K562 (cell line): ENCODE measurements around the gene UNKL. TPM values are rescaled to one million over a fixed set of nuclear protein-coding genes. Genes with fewer than 3 reads are reported as not detected.

ENCODE experiments used
- ATAC-seq: fragments of 200-7000 bp; cut with Tn5 transposase; 3 replicates; pipeline ENCODE4 v1.9.1; 2020; ENCODE audit warnings: moderate library complexity
- BruUV-seq: library from RNA; stranded (reverse); fragments of 400-500 nt; replicated peaks from 2 replicates; lab custom pipeline; 2021; lab: Mats Ljungman, UMichigan
- CTCF ChIA-PET: fragments of 300-600 bp; formaldehyde crosslinking; extraction: SDS; loops from one replicate; lab custom pipeline; 2021; ENCODE audit warnings: low intra/inter-chr PET ratio; lab: Yijun Ruan, JAX
- POLR2A ChIA-PET: fragments of 300-600, 350-650 bp; sonication (Branson Sonifier 250); formaldehyde crosslinking; extraction: SDS; loops from one replicate; lab custom pipeline; 2021; ENCODE audit warnings: antibody characterized with exemption, inconsistent platforms; lab: Yijun Ruan, JAX
- DNase-seq, 4 experiments: peaks; one replicate each; pipeline versions ENCODE4 v3.0.0 to v3.0.0-alpha.2; 2011 to 2018; ENCODE audit warnings: low spot score in 3 of 4, mixed read lengths in 3 of 4; ENCODE audit errors: extremely low read depth in 1 of 4
- FAIRE-seq: peaks from 2 replicates; lab custom pipeline; 2011; peaks lifted over from hg19 to GRCh38; lab: Jason Lieb, UNC
- H2AFZ ChIP-seq: 2 replicates; pipeline ENCODE4 v1.6.0; 2011; ENCODE audit warnings: low read depth, low read length, control low read depth, inconsistent platforms
- H3K27ac ChIP-seq: fragments of 200-600 bp; 3 replicates; pipeline ENCODE4 v1.8.0; 2011; ENCODE audit warnings: low read depth, mild to moderate bottlenecking, control low read depth, inconsistent platforms, low read length, moderate library complexity, mixed read lengths; ENCODE audit errors: extremely low read depth
- H3K27me3 ChIP-seq, 2 experiments: fragments of 300-600 bp in 1 of 2; 2 replicates in 1 of 2; 3 replicates in 1 of 2; pipeline versions ENCODE4 v1.6.0 to v1.8.0; 2011; ENCODE audit warnings: inconsistent platforms in 2 of 2, low read length in 2 of 2, mild to moderate bottlenecking in 1 of 2, mixed read lengths in 1 of 2, moderate library complexity in 1 of 2; ENCODE audit not compliant: control insufficient read depth in 2 of 2, insufficient read depth in 2 of 2
- H3K36me3 ChIP-seq: fragments of 300-600 bp; 3 replicates; pipeline ENCODE4 v1.8.0; 2011; ENCODE audit warnings: mild to moderate bottlenecking, low read length, inconsistent platforms; ENCODE audit not compliant: control insufficient read depth, insufficient read depth
- H3K4me1 ChIP-seq, 2 experiments: fragments of 200-600 bp in 1 of 2; replicated peaks in 1 of 2; 2 replicates in 1 of 2; 3 replicates in 1 of 2; pipeline versions ENCODE4 v1.5.1 to v1.8.0; 2011; ENCODE audit warnings: inconsistent platforms in 2 of 2, low read length in 2 of 2, mild to moderate bottlenecking in 1 of 2, mixed read lengths in 1 of 2, moderate library complexity in 1 of 2; ENCODE audit not compliant: control insufficient read depth in 2 of 2, insufficient read depth in 2 of 2
- H3K4me2 ChIP-seq: 2 replicates; pipeline ENCODE4 v1.6.1; 2011; ENCODE audit warnings: low read length, control low read depth, inconsistent platforms, mixed read lengths; ENCODE audit not compliant: insufficient read depth
- H3K4me3 ChIP-seq: fragments of 200-600 bp; sonication (generic), shearing (Covaris generic); 2 replicates; pipeline ENCODE4 v1.5.1; 2016; ENCODE audit warnings: control low read depth, inconsistent platforms
- H3K79me2 ChIP-seq: fragments of 200-600 bp; 3 replicates; pipeline ENCODE4 v1.8.0; 2011; ENCODE audit warnings: low read length, inconsistent platforms; ENCODE audit not compliant: control insufficient read depth, insufficient read depth
- H3K9ac ChIP-seq, 2 experiments: 2 replicates each; pipeline versions ENCODE4 v1.6.0 to v1.6.1; 2011; ENCODE audit warnings: low read depth in 2 of 2, low read length in 2 of 2, control low read depth in 1 of 2, inconsistent platforms in 1 of 2, mild to moderate bottlenecking in 1 of 2, mixed read lengths in 1 of 2; ENCODE audit not compliant: insufficient read depth in 1 of 2
- H3K9me1 ChIP-seq: one replicate; pipeline ENCODE4 v1.6.0; 2011; ENCODE audit warnings: inconsistent platforms, mild to moderate bottlenecking, low read length, moderate library complexity; ENCODE audit not compliant: control insufficient read depth, insufficient read depth
- H3K9me3 ChIP-seq: replicated peaks from 2 replicates; pipeline ENCODE4 v1.5.1; 2011; ENCODE audit warnings: low read depth, low read length, inconsistent platforms; ENCODE audit not compliant: control insufficient read depth, insufficient read depth
- H4K20me1 ChIP-seq: replicated peaks from 2 replicates; pipeline ENCODE4 v1.6.1; 2011; ENCODE audit warnings: low read length, inconsistent platforms, mixed read lengths; ENCODE audit not compliant: control insufficient read depth, insufficient read depth
- EGR1 ChIP-seq: fragments of 450-650 bp; conservative IDR thresholded peaks from 2 replicates; pipeline ENCODE4 v1.6.1; 2017; ENCODE audit warnings: mild to moderate bottlenecking
- NCOR1 ChIP-seq: fragments of 450-650 bp; IDR thresholded peaks from 2 replicates; pipeline ENCODE4 v1.6.1; 2016; ENCODE audit warnings: mild to moderate bottlenecking, moderate library complexity
- RBM39 ChIP-seq: fragments of 200-400 bp; formaldehyde crosslinking; optimal IDR thresholded peaks from 2 replicates; pipeline ENCODE3; 2018; ENCODE audit warnings: low read depth, low read length
- SAFB ChIP-seq: fragments of 200-400 bp; formaldehyde crosslinking; IDR thresholded peaks from 2 replicates; pipeline ENCODE4 v1.6.1; 2017; ENCODE audit warnings: low read depth, low read length, borderline replicate concordance
- SMAD4 ChIP-seq: fragments of 250-450 bp; sonication (Bioruptor Pico); conservative IDR thresholded peaks from 2 replicates; pipeline ENCODE4 v1.8.0; 2021; ENCODE audit warnings: inconsistent platforms, mild to moderate bottlenecking, moderate library complexity
- VEZF1 ChIP-seq: fragments of 200-800 bp; sonication (Bioruptor generic); IDR thresholded peaks from 2 replicates; pipeline ENCODE4 v1.6.1; 2017; ENCODE audit warnings: missing genetic modification characterization, missing compliant biosample characterization
- ZNF197 ChIP-seq: fragments of 200-800 bp; sonication (Bioruptor generic); IDR thresholded peaks from 2 replicates; pipeline ENCODE4 v1.6.1; 2016; ENCODE audit warnings: low read depth, missing genetic modification characterization, missing compliant biosample characterization
- ZNF764 ChIP-seq: fragments of 250-450 bp; sonication (Bioruptor Pico); IDR thresholded peaks from 2 replicates; pipeline ENCODE4 v1.4.0; 2020; ENCODE audit warnings: low read depth, mild to moderate bottlenecking, moderate library complexity
- WGBS: fragments of 100-300 bp; shearing (Covaris generic); methylation state at CpG from one replicate; pipeline ENCODE4 v1.1.6; 2016; ENCODE audit warnings: low coverage, mixed read lengths; ENCODE audit not compliant: insufficient coverage; ENCODE audit errors: missing lambda C conversion rate; 5-methylcytosine and 5-hydroxymethylcytosine counted together
- in situ Hi-C: fragments of 300-500 bp; cut with MboI; formaldehyde crosslinking; loops from 4 replicates; pipeline ENCODE4 v1.15.0; 2018; ENCODE audit warnings: inconsistent platforms, mixed read lengths
- intact Hi-C: fragments of 100-400 bp; cut with micrococcal nuclease; formaldehyde crosslinking; loops from 2 replicates; pipeline ENCODE4 v1.14.2; 2022
- polyA plus RNA-seq, 8 experiments: library from polyadenylated mRNA; depleted of rRNA in 4 of 8; stranded (reverse) in 5 of 8; unstranded in 3 of 8; fragments of >200 nt; fragmentation: Nextera tagmentation in 2 of 8; fragmentation: Illumina TruSeq in 1 of 8; extraction: Ambion mirVana in 2 of 8; extraction: Trizol in 1 of 8; gene quantifications; 2 replicates each; pipeline versions ENCODE4 v1.2.1 to v1.2.3, GENCODE V29; 2011 to 2014; ENCODE audit warnings: inconsistent platforms in 1 of 8, missing spikeins in 1 of 8
- total RNA-seq, 7 experiments: library from RNA; depleted of rRNA in 6 of 7; stranded (reverse); fragments of >200 nt in 6 of 7; fragmentation: Illumina TruSeq in 2 of 7; extraction: Trizol in 2 of 7; gene quantifications; 2 replicates each; pipeline versions ENCODE4 v1.2.1 to v1.2.3, GENCODE V29; 2011 to 2021; ENCODE audit warnings: low replicate concordance in 1 of 7

UNKL gene
- total and polyA plus RNA-seq, 9 of the 15 experiments (the other 6 are each of a cell fraction or from before 2014, with no cell fraction given): 0.37 to 30.2 (median 5.1) TPM

DNA sequence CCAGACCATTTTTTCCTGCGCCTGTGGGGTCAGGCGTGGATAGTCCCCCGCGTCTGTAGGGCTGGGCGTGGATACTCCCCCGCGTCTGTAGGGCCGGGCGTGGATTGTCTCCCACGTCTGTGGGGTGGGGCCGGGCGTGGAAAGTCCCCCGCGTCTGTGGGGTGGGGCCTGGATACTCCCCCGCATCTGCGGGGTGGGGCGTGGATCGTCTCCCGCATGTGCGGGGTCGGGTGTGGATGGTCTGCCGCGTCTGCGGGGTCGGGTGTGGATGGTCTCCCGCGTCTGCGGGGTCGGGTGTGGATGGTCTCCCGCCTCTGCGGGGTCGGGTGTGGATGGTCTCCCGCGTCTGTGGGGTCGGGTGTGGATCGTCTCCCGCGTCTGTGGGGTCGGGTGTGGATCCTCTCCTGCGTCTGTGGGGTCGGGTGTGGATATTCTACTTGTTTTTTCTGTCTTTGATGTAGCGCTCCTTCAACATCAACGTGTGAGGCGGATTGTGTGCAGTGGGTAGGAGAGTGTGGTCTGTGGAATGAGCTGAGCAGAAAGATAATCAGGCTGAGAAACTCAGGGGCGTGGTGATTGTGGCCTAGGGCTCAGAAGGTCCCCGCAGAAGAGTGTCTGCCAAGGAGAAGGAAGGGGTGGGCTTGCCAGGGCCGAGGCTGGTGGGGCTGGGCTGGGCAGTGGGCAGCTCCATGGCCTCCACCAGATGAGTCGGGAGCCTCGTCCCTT, 59.5 kb downstream of the UNKL start:
- ATAC-seq: no peak
- H3K4me2 ChIP-seq: no peak overlapping the region
- TF ChIP-seq SAFB: peak; percentile 85
- 0 out of 2 replicates have a peak, but pooled peaks have one; percentile 22 for TF ChIP-seq EGR1
- TF ChIP-seq ZNF764: no peak
- TF ChIP-seq SMAD4 (CRISPR knock-in tag): peak; percentile 78
- no peak for TF ChIP-seq ZNF197 (CRISPR knock-in tag)
- TF ChIP-seq NCOR1: peak; percentile 47
- TF ChIP-seq VEZF1 (CRISPR knock-in tag): peak; percentile 13; the same call in 1 of the 2 replicates
- no peak for TF ChIP-seq RBM39
- intact Hi-C loops: no loop called here
- peak in 2 of 4 experiments; percentile 51 to 59 for DNase-seq
- ChIA-PET CTCF (no interaction called here), POLR2A (interaction anchor here (0.9 to 1.2 kb wide), 2 partner anchors 9 to 24 kb away, joined by 3 read pairs; no protein-coding TSS in a partner anchor)
- H3K36me3 ChIP-seq: peaks cover 8% of the 10 kb centered on the region; the same call in 1 of the 3 replicates
- BruUV-seq: no TSS peak
- H3K27me3 ChIP-seq: no peaks in the 10 kb centered on the region
- no peak overlapping the region for H3K4me3 ChIP-seq
- no peaks in the 10 kb centered on the region for H3K9me1 ChIP-seq
- FAIRE-seq: no peak
- WGBS: 43% methylated on average over 23 of the region's 49 CpGs
- no peak overlapping the region for H3K27ac ChIP-seq
- no peaks in the 10 kb centered on the region for H3K9me3 ChIP-seq
- H2AFZ ChIP-seq: no peak overlapping the region
- peaks cover 49% of the 10 kb centered on the region for H3K79me2 ChIP-seq
- in situ Hi-C loops: no loop called here
- H4K20me1 ChIP-seq: peaks cover 4% of the 10 kb centered on the region
- H3K9ac ChIP-seq: peak overlapping the region in 1 of 2 experiments; percentile 78; a peak in 2 of 4 replicates
- H3K4me1 ChIP-seq: peaks cover 4 to 73% of the 10 kb centered on the region in 2 experiments; a peak in 3 of 5 replicates
